ENCODE results near the gene JUND. TPM values are rescaled to one million over a fixed set of nuclear protein-coding genes. Genes with fewer than 3 reads are reported as not detected.

Gene JUND
- total RNA-seq, 1 donor from 2014 or later, result 129 TPM

DNA sequence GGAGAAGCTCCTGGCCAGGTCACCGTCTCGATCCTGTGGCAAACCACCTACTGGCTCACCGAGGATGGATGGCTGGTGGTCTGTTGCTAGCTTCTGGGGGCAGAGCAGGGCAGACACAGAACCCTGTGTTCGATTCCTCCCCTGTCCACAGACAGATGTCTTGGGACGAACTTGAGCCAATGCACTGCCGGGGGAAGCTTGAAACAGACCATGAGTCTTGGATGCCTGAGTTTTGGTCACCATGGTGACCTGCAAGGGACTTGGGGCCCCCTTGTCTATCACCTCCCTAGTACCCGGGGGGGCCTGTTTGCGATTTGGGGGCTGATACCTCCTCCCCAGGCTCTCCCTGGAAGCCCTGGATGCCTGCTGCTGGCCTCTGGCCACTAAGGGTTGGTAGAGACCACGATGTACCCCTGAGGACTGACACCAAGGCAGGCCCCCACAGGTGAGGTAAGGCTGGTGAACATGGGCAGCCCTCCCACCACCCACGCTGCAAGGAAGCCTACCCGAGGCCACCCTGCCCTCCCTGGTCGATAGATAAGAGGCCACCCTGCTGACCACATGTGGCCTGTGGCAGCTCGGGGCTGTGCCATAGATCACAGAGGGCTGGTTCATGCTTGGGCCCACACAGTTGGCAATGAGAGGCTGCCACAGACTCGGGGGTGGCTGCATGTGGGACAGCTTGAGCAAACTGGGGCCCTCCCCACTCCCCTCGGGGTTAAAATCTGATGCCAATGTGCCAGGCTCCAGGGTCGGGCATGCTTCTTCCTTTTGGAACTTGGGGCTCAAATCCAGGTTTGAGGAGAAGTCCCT lies 17.9 kb downstream of the JUND start:
- peaks cover 6% of the 10 kb centered on the region for H3K36me3 Mint-ChIP-seq (ENCODE audit: low read depth, unreplicated experiment)
- no peak overlapping the region for H3K4me3 Mint-ChIP-seq (ENCODE audit: unreplicated experiment)

DNA sequence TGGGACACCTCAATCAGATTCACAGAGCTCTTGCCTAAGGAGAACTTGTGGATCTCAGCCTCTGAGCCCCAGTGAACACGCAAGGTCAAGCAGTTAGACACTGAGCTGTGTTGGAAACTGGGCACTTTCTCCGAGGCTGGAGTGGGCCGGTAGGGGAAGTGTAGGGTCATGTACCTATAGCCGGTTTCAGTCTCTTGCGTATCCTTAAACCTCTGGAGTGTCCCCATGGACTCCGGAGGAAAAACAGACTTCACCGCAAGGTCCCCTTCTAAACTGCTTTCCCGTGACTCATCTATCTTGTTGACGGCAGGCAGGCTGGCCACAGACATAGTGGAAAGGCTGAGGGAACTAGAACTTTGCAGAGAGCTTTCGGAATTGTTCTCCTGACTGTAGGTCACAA lies 18.5 kb downstream of the JUND start:
- no peak for DNase-seq (ENCODE audit: low spot score)
- no peaks in the 10 kb centered on the region for H3K9me3 Mint-ChIP-seq (ENCODE audit: unreplicated experiment)
- TF ChIP-seq CTCF (IDR thresholded peaks at IDR 0.05; ENCODE audit: unreplicated experiment), result no peak
- H3K27me3 Mint-ChIP-seq (ENCODE audit: unreplicated experiment), result peaks cover 31% of the 10 kb centered on the region
- H3K36me3 Mint-ChIP-seq (ENCODE audit: low read depth, unreplicated experiment), result peaks cover 6% of the 10 kb centered on the region
- H3K4me3 Mint-ChIP-seq (ENCODE audit: unreplicated experiment), result no peak overlapping the region
- H3K27ac Mint-ChIP-seq (ENCODE audit: unreplicated experiment), result no peak overlapping the region
- no peaks in the 10 kb centered on the region for H3K4me1 Mint-ChIP-seq (ENCODE audit: unreplicated experiment)

More for the DNA sequence above, 17.9 kb downstream of the JUND start:
- H3K4me1 Mint-ChIP-seq (ENCODE audit: unreplicated experiment), result no peaks in the 10 kb centered on the region
- no peak for TF ChIP-seq CTCF (IDR thresholded peaks at IDR 0.05; ENCODE audit: unreplicated experiment)
- H3K9me3 Mint-ChIP-seq (ENCODE audit: unreplicated experiment), result no peaks in the 10 kb centered on the region
- H3K27me3 Mint-ChIP-seq (ENCODE audit: unreplicated experiment), result peaks cover 32% of the 10 kb centered on the region
- no peak overlapping the region for H3K27ac Mint-ChIP-seq (ENCODE audit: unreplicated experiment)
- no peak for DNase-seq (ENCODE audit: low spot score)

GRCh38 chr19:18262144-18262543 lies 19.3 kb downstream of the JUND start:
- no peak for DNase-seq (ENCODE audit: low spot score)
- Mint-ChIP-seq H3K27ac (ENCODE audit: unreplicated experiment) (no peak overlapping the region), H3K4me3 (ENCODE audit: unreplicated experiment) (no peak overlapping the region), H3K27me3 (ENCODE audit: unreplicated experiment) (peaks cover 29% of the 10 kb centered on the region), H3K4me1 (ENCODE audit: unreplicated experiment) (no peaks in the 10 kb centered on the region), H3K9me3 (ENCODE audit: unreplicated experiment) (no peaks in the 10 kb centered on the region), H3K36me3 (ENCODE audit: low read depth, unreplicated experiment) (peaks cover 6% of the 10 kb centered on the region)
- no peak for TF ChIP-seq CTCF (IDR thresholded peaks at IDR 0.05; ENCODE audit: unreplicated experiment)

- Mint-ChIP-seq H3K27ac (ENCODE audit: unreplicated experiment) (no peak overlapping the region), H3K27me3 (ENCODE audit: unreplicated experiment) (peaks cover 29% of the 10 kb centered on the region), H3K4me1 (ENCODE audit: unreplicated experiment) (no peaks in the 10 kb centered on the region), H3K36me3 (ENCODE audit: low read depth, unreplicated experiment) (peaks cover 6% of the 10 kb centered on the region), H3K4me3 (ENCODE audit: unreplicated experiment) (no peak overlapping the region), H3K9me3 (ENCODE audit: unreplicated experiment) (no peaks in the 10 kb centered on the region)
- no peak for TF ChIP-seq CTCF (IDR thresholded peaks at IDR 0.05; ENCODE audit: unreplicated experiment)
- no peak for DNase-seq (ENCODE audit: low spot score)
These were observed 19.9 kb downstream of the JUND start for GRCh38 chr19:18261474-18261873.

DNA sequence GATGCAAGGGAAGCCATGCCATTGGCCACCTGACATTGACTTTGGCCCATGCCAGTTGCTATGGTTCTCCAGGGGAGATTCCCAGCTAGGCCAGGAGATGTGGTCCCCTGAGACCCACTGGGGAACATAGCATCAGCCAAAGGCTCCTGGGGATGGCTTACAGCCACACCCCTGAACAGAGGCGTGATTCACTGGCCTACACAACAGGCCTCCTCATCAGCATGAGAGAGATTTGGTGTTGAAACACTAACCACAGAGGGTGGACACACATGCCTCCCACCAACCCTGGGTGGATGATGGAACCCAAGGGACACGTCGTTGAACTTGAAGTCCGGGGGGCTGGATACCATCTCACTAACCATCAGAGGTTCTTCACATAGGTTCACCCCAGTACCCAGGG lies 21.5 kb downstream of the JUND start:
- no peaks in the 10 kb centered on the region for H3K9me3 Mint-ChIP-seq (ENCODE audit: unreplicated experiment)
- H3K4me3 Mint-ChIP-seq (ENCODE audit: unreplicated experiment), result no peak overlapping the region
- H3K27me3 Mint-ChIP-seq (ENCODE audit: unreplicated experiment), result peaks cover 18% of the 10 kb centered on the region
- no peaks in the 10 kb centered on the region for H3K36me3 Mint-ChIP-seq (ENCODE audit: low read depth, unreplicated experiment)
- H3K27ac Mint-ChIP-seq (ENCODE audit: unreplicated experiment), result no peak overlapping the region
- DNase-seq (ENCODE audit: low spot score), result no peak
- no peak for TF ChIP-seq CTCF (IDR thresholded peaks at IDR 0.05; ENCODE audit: unreplicated experiment)
- no peaks in the 10 kb centered on the region for H3K4me1 Mint-ChIP-seq (ENCODE audit: unreplicated experiment)
